SK-N-DZ (cell line): ENCODE data around the gene C6orf47. TPM values are rescaled to one million over a fixed set of nuclear protein-coding genes. Genes with fewer than 3 reads are reported as not detected.
"Not testable (repeated sequence)": the region's sequence is repeated elsewhere in the genome, so short reads cannot be mapped to it uniquely, and the experiment has no call there.

ENCODE experiments used
- DNase-seq: peaks from one replicate; pipeline ENCODE4 v3.0.0-alpha.2; 2015; ENCODE audit warnings: low spot score
- polyA plus RNA-seq, 2 experiments: library from polyadenylated mRNA; depleted of rRNA; stranded (reverse); fragments of >200 nt; gene quantifications; 2 replicates each; pipeline ENCODE4 v1.2.3, GENCODE V29; 2014

Gene C6orf47
- polyA plus RNA-seq (2014; cell fraction: cytosol; rRNA removed) = 11.7 and 16.5 TPM in 2 replicates
- 6.7 and 7.3 TPM in 2 replicates for polyA plus RNA-seq (2014; cell fraction: nucleus; rRNA removed)

GRCh38 chr6:31660381-31661261 lies at the start of gene C6orf47:
Gene C6orf47 (minus strand): TSS chr6:31660778. CDS start chr6:31659947, 831 bp downstream.
- peak; percentile 81 for DNase-seq

GRCh38 chr6:31709157-31709556 lies 48.6 kb upstream of the C6orf47 start:
- not testable (repeated sequence) for DNase-seq

- no peak for DNase-seq
These were observed 47.6 kb upstream of the C6orf47 start for GRCh38 chr6:31708224-31708623.

- no peak for DNase-seq
These were observed 47.1 kb upstream of the C6orf47 start for GRCh38 chr6:31707701-31708100.

- no peak for DNase-seq
These were observed 46.0 kb upstream of the C6orf47 start, which contains the start of gene LY6G6F for GRCh38 chr6:31706599-31706998. Gene LY6G6F (plus strand): TSS chr6:31706866. CDS start chr6:31706907, 41 bp downstream.

- DNase-seq = no peak
These were observed 45.4 kb upstream of the C6orf47 start for GRCh38 chr6:31705931-31706330.

GRCh38 chr6:31702819-31703716 lies 42.5 kb upstream of the C6orf47 start, which contains the start of gene ABHD16A:
Gene ABHD16A (minus strand): TSS chr6:31703324. CDS start chr6:31703281, 43 bp downstream.
- peak; percentile 97 for DNase-seq

GRCh38 chr6:31702405-31702818 lies 41.8 kb upstream of the C6orf47 start:
- DNase-seq = no peak

- no peak for DNase-seq
These were observed 41.3 kb upstream of the C6orf47 start for GRCh38 chr6:31701666-31702404.

GRCh38 chr6:31700740-31701401 lies 40.3 kb upstream of the C6orf47 start:
- no peak for DNase-seq

GRCh38 chr6:31697555-31697954 lies 37.0 kb upstream of the C6orf47 start:
- DNase-seq = no peak

GRCh38 chr6:31693535-31693934 lies 33.0 kb upstream of the C6orf47 start:
- DNase-seq = no peak

- no peak for DNase-seq
These were observed 32.3 kb upstream of the C6orf47 start for GRCh38 chr6:31692886-31693285.

GRCh38 chr6:31692353-31692752 lies 31.8 kb upstream of the C6orf47 start:
- DNase-seq = no peak

- no peak for DNase-seq
These were observed 31.1 kb upstream of the C6orf47 start for GRCh38 chr6:31691564-31692108.

GRCh38 chr6:31691078-31691463 lies 30.5 kb upstream of the C6orf47 start:
- DNase-seq = no peak

GRCh38 chr6:31690231-31691077 lies 29.9 kb upstream of the C6orf47 start:
- DNase-seq = no peak

- DNase-seq = no peak
These were observed 28.9 kb upstream of the C6orf47 start for GRCh38 chr6:31689249-31690110.
